ENCODE data around the gene CARD18. TPM values are rescaled to one million over a fixed set of nuclear protein-coding genes. Genes with fewer than 3 reads are reported as not detected.

The CARD18 gene
- total and polyA plus RNA-seq, 4 donors: not detected

- Histone ChIP-seq H3K27me3 (ENCODE audit: control insufficient read depth in 4 of 4, insufficient read depth in 4 of 4, low read length in 3 of 4) (no peaks in the 10 kb centered on the region), H3K4me3 (ENCODE audit: low read depth in 1 of 3, low read length in 3 of 3) (no peak overlapping the region), H3K4me1 (ENCODE audit: control insufficient read depth in 4 of 4, insufficient read depth in 4 of 4, low read length in 3 of 4) (no peaks in the 10 kb centered on the region), H3K9ac (ENCODE audit: low read depth in 1 of 2, low read length in 2 of 2) (no peak overlapping the region), H3K27ac (ENCODE audit: low read depth in 1 of 2, low read length in 2 of 2) (no peak overlapping the region), H3K9me3 (ENCODE audit: control insufficient read depth in 4 of 4, low read length in 3 of 4) (no peaks in the 10 kb centered on the region), H3K36me3 (ENCODE audit: control insufficient read depth in 4 of 4, insufficient read depth in 3 of 4, low read depth in 1 of 4, low read length in 3 of 4) (no peaks in the 10 kb centered on the region)
- TF ChIP-seq YY1 (IDR thresholded peaks at IDR 0.05) (no peak), NR2F2 (IDR thresholded peaks at IDR 0.05) (no peak), FOXA1 (IDR thresholded peaks at IDR 0.05) (no peak), CTCF (IDR thresholded peaks at IDR 0.05; ENCODE audit: low read depth, low read length, missing input control) (no peak), FOXA2 (IDR thresholded peaks at IDR 0.05) (no peak), RAD21 (IDR thresholded peaks at IDR 0.05) (no peak), JUND (IDR thresholded peaks at IDR 0.05) (no peak), RXRA (IDR thresholded peaks at IDR 0.05) (no peak), HNF4A (conservative IDR thresholded peaks at IDR 0.05) (no peak), MAX (IDR thresholded peaks at IDR 0.05) (no peak), HNF4G (IDR thresholded peaks at IDR 0.05) (no peak), EGR1 (IDR thresholded peaks at IDR 0.05; ENCODE audit: low read depth in 2 of 2) (no peak), REST (IDR thresholded peaks at IDR 0.05) (no peak), TAF1 (conservative IDR thresholded peaks at IDR 0.05) (no peak), ZBTB33 (IDR thresholded peaks at IDR 0.05) (no peak), ATF3 (IDR thresholded peaks at IDR 0.05) (no peak)
- DNase-seq (ENCODE audit: low spot score): no peak
- WGBS: 83% methylated on average over 1 of the region's 1 CpG
Observed at GRCh38 chr11:105137286-105137685, 2.3 kb downstream of the CARD18 start.

- DNase-seq (ENCODE audit: low spot score): no peak
- H3K9me3 ChIP-seq (ENCODE audit: control insufficient read depth in 4 of 4, low read length in 3 of 4): peaks cover 0 to 2% (median 0%) of the 10 kb centered on the region in 4 donors
- TF ChIP-seq YY1 (IDR thresholded peaks at IDR 0.05) (no peak), ATF3 (IDR thresholded peaks at IDR 0.05) (no peak), FOXA2 (IDR thresholded peaks at IDR 0.05) (no peak), HNF4G (IDR thresholded peaks at IDR 0.05) (no peak), REST (IDR thresholded peaks at IDR 0.05) (no peak), RXRA (IDR thresholded peaks at IDR 0.05) (no peak), SP1 (IDR thresholded peaks at IDR 0.05) (no peak), EGR1 (IDR thresholded peaks at IDR 0.05; ENCODE audit: low read depth in 2 of 2) (no peak)
- H3K9ac ChIP-seq (ENCODE audit: low read depth in 1 of 2, low read length in 2 of 2): no peak overlapping the region
- H3K4me1 ChIP-seq (ENCODE audit: control insufficient read depth in 4 of 4, insufficient read depth in 4 of 4, low read length in 3 of 4): no peaks in the 10 kb centered on the region
- 71% methylated on average over 4 of the region's 4 CpGs for WGBS
- H3K27ac ChIP-seq (ENCODE audit: low read depth in 1 of 2, low read length in 2 of 2): no peak overlapping the region
- H3K4me3 ChIP-seq (ENCODE audit: low read depth in 1 of 3, low read length in 3 of 3): no peak overlapping the region
- no peaks in the 10 kb centered on the region for H3K27me3 ChIP-seq (ENCODE audit: control insufficient read depth in 4 of 4, insufficient read depth in 4 of 4, low read length in 3 of 4)
- H3K36me3 ChIP-seq (ENCODE audit: control insufficient read depth in 4 of 4, insufficient read depth in 3 of 4, low read depth in 1 of 4, low read length in 3 of 4): no peaks in the 10 kb centered on the region
Observed at GRCh38 chr11:105135883-105136282, 3.7 kb downstream of the CARD18 start.
